22Rv1 (cell line): Measurements from ENCODE around the gene SLC9C2.

Experiments used
- ZFX ChIP-seq: fragments of 450-650 bp; IDR thresholded peaks from 2 replicates; pipeline ENCODE4 v1.6.1; 2017; ENCODE audit warnings: antibody characterized with exemption, borderline replicate concordance
- TF ChIP-seq, protein P1 (sequence below): fragments of 450-650 bp; IDR thresholded peaks from 2 replicates; pipeline ENCODE4 v1.5.1; 2017; ENCODE audit warnings: mild to moderate bottlenecking

DNA sequence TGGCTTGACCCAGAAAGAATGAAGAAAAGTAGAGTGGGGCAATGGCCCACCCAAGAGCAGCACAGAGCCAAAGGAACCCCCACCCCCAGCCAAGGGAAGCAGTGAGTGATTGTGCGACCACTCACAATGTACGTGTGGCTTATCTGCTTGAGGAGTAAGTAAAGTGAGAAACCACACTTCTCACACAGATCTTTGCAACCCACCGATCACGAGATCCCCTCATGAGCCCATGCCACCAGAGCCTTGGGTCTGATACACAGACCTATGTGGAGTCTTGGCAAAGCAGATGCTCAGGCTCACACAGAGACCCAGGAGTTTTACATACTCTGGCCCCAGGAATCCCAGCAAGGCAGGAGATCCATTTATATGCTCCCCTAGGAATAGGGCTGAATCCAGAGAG, 14.0 kb upstream of the SLC9C2 start:
- TF ChIP-seq, protein P1, sequence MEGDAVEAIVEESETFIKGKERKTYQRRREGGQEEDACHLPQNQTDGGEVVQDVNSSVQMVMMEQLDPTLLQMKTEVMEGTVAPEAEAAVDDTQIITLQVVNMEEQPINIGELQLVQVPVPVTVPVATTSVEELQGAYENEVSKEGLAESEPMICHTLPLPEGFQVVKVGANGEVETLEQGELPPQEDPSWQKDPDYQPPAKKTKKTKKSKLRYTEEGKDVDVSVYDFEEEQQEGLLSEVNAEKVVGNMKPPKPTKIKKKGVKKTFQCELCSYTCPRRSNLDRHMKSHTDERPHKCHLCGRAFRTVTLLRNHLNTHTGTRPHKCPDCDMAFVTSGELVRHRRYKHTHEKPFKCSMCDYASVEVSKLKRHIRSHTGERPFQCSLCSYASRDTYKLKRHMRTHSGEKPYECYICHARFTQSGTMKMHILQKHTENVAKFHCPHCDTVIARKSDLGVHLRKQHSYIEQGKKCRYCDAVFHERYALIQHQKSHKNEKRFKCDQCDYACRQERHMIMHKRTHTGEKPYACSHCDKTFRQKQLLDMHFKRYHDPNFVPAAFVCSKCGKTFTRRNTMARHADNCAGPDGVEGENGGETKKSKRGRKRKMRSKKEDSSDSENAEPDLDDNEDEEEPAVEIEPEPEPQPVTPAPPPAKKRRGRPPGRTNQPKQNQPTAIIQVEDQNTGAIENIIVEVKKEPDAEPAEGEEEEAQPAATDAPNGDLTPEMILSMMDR: no peak
- no peak for TF ChIP-seq ZFX
